HAP-1 (cell line): ENCODE data around the gene ATP6V0C.

Source experiments
- DNase-seq, 2 experiments: peaks; one replicate each; pipeline ENCODE4 v3.0.0-alpha.2; 2016 to 2020; ENCODE audit warnings: low spot score in 2 of 2
- H3K27me3 ChIP-seq: fragments of 250-450 bp; sonication (Bioruptor Pico); 2 replicates; pipeline ENCODE4 v1.5.1; 2020; ENCODE audit warnings: low read depth, mild to moderate bottlenecking, moderate library complexity
- H3K36me3 ChIP-seq: fragments of 250-450 bp; sonication (Bioruptor Pico); replicated peaks from 2 replicates; pipeline ENCODE4 v1.5.1; 2020; ENCODE audit warnings: mild to moderate bottlenecking
- H3K4me1 ChIP-seq: fragments of 250-450 bp; sonication (Bioruptor Pico); 2 replicates; pipeline ENCODE4 v1.5.1; 2020; ENCODE audit warnings: mild to moderate bottlenecking
- H3K4me3 ChIP-seq: fragments of 250-450 bp; sonication (Bioruptor Pico); 2 replicates; pipeline ENCODE4 v1.5.1; 2020; ENCODE audit warnings: mild to moderate bottlenecking, moderate library complexity
- H3K9me3 ChIP-seq: fragments of 250-450 bp; sonication (Bioruptor Pico); 2 replicates; pipeline ENCODE4 v1.5.1; 2020; ENCODE audit warnings: mild to moderate bottlenecking, moderate library complexity
- in situ Hi-C: fragments of 300-500 bp; cut with MboI; formaldehyde crosslinking; loops from 3 replicates; pipeline ENCODE4 v1.14.3; 2020; ENCODE audit warnings: low sequenced_read_pairs, inconsistent platforms, mixed read lengths

Gene ATP6V0C

GRCh38 chr16:2516391-2517240, 2.9 kb downstream of the ATP6V0C start:
- H3K9me3 ChIP-seq: no peaks in the 10 kb centered on the region
- no peaks in the 10 kb centered on the region for H3K27me3 ChIP-seq
- H3K36me3 ChIP-seq: peaks cover 11% of the 10 kb centered on the region
- in situ Hi-C loops: loop anchor here (25.0 kb wide), 1 partner anchor 529 kb away; the partner anchor contains the start of genes GFER, NOXO1 and SYNGR3
- DNase-seq: no peak
- peaks cover 5% of the 10 kb centered on the region for H3K4me1 ChIP-seq
- H3K4me3 ChIP-seq: no peak overlapping the region

GRCh38 chr16:2517954-2518605, 4.3 kb downstream of the ATP6V0C start:
- in situ Hi-C loops: loop anchor here (25.0 kb wide), 1 partner anchor 531 kb away; the partner anchor contains the start of genes GFER, NOXO1 and SYNGR3
- peaks cover 12% of the 10 kb centered on the region for H3K36me3 ChIP-seq
- no peak for DNase-seq

GRCh38 chr16:2518823-2519710, 5.3 kb downstream of the ATP6V0C start:
- H3K4me3 ChIP-seq: no peak overlapping the region

More at GRCh38 chr16:2517954-2518605, 4.3 kb downstream of the ATP6V0C start:
- H3K9me3 ChIP-seq: no peaks in the 10 kb centered on the region
- H3K27me3 ChIP-seq: no peaks in the 10 kb centered on the region
- peaks cover 2% of the 10 kb centered on the region for H3K4me1 ChIP-seq
- no peak overlapping the region for H3K4me3 ChIP-seq

GRCh38 chr16:2519711-2520080, 5.9 kb downstream of the ATP6V0C start:
- Histone ChIP-seq H3K27me3 (no peaks in the 10 kb centered on the region), H3K9me3 (no peaks in the 10 kb centered on the region), H3K36me3 (peaks cover 26% of the 10 kb centered on the region), H3K4me1 (no peaks in the 10 kb centered on the region; the same call in 1 of the 2 replicates), H3K4me3 (peak overlapping the region; percentile 58)
- DNase-seq: no peak
- in situ Hi-C loops: loop anchor here (25.0 kb wide), 1 partner anchor 532 kb away; the partner anchor contains the start of genes GFER, NOXO1 and SYNGR3

More at GRCh38 chr16:2518823-2519710, 5.3 kb downstream of the ATP6V0C start:
- in situ Hi-C loops: loop anchor here (25.0 kb wide), 1 partner anchor 532 kb away; the partner anchor contains the start of genes GFER, NOXO1 and SYNGR3
- Histone ChIP-seq H3K9me3 (no peaks in the 10 kb centered on the region), H3K27me3 (no peaks in the 10 kb centered on the region), H3K4me1 (no peaks in the 10 kb centered on the region; the same call in 1 of the 2 replicates), H3K36me3 (peaks cover 21% of the 10 kb centered on the region)
- no peak for DNase-seq

- in situ Hi-C loops: loop anchor here (25.0 kb wide), 1 partner anchor 533 kb away; the partner anchor contains the start of genes GFER, NOXO1 and SYNGR3
- H3K9me3 ChIP-seq: no peaks in the 10 kb centered on the region
- H3K4me1 ChIP-seq: no peaks in the 10 kb centered on the region; the same call in 1 of the 2 replicates
- DNase-seq: peak; percentile 80 to 94
- H3K4me3 ChIP-seq: peak within 1 kb of the TSS; percentile 58
- peaks cover 29% of the 10 kb centered on the region for H3K36me3 ChIP-seq
- H3K27me3 ChIP-seq: no peaks in the 10 kb centered on the region
Observed at GRCh38 chr16:2520097-2520783, 6.5 kb downstream of the ATP6V0C start, which contains the start of gene AMDHD2. AMDHD2 (plus strand) TSS chr16:2520371; CDS start chr16:2520459, 88 bp downstream.

- Histone ChIP-seq H3K36me3 (peaks cover 34% of the 10 kb centered on the region), H3K27me3 (no peaks in the 10 kb centered on the region), H3K9me3 (no peaks in the 10 kb centered on the region), H3K4me1 (no peaks in the 10 kb centered on the region; the same call in 1 of the 2 replicates), H3K4me3 (peak overlapping the region; percentile 58)
- DNase-seq: no peak
- in situ Hi-C loops: loop anchor here (25.0 kb wide), 1 partner anchor 534 kb away; the partner anchor contains the start of genes GFER, NOXO1 and SYNGR3
Observed at GRCh38 chr16:2520784-2521531, 7.2 kb downstream of the ATP6V0C start.

GRCh38 chr16:2523801-2524231, 10.1 kb downstream of the ATP6V0C start:
- no peak for DNase-seq
- in situ Hi-C loops: loop anchor here (25.0 kb wide), 1 partner anchor 537 kb away; the partner anchor contains the start of genes GFER, NOXO1 and SYNGR3
- Histone ChIP-seq H3K4me1 (no peaks in the 10 kb centered on the region; the same call in 1 of the 2 replicates), H3K27me3 (no peaks in the 10 kb centered on the region), H3K4me3 (no peak overlapping the region), H3K36me3 (peaks cover 54% of the 10 kb centered on the region), H3K9me3 (no peaks in the 10 kb centered on the region)

- peaks cover 50% of the 10 kb centered on the region for H3K36me3 ChIP-seq
- no peak for DNase-seq
- no peaks in the 10 kb centered on the region for H3K27me3 ChIP-seq
- no peaks in the 10 kb centered on the region for H3K9me3 ChIP-seq
- no peak overlapping the region for H3K4me3 ChIP-seq
- in situ Hi-C loops: loop anchor here (25.0 kb wide), 1 partner anchor 537 kb away; the partner anchor contains the start of genes GFER, NOXO1 and SYNGR3
- H3K4me1 ChIP-seq: no peaks in the 10 kb centered on the region; the same call in 1 of the 2 replicates
Observed at GRCh38 chr16:2524339-2524938, 10.7 kb downstream of the ATP6V0C start.

GRCh38 chr16:2526135-2526534, 12.4 kb downstream of the ATP6V0C start:
- Histone ChIP-seq H3K4me3 (no peak overlapping the region), H3K27me3 (no peaks in the 10 kb centered on the region), H3K36me3 (peaks cover 46% of the 10 kb centered on the region), H3K9me3 (no peaks in the 10 kb centered on the region), H3K4me1 (peaks cover 2% of the 10 kb centered on the region)
- in situ Hi-C loops: no loop called here
- DNase-seq: no peak

- Histone ChIP-seq H3K4me1 (peaks cover 7% of the 10 kb centered on the region), H3K27me3 (no peaks in the 10 kb centered on the region), H3K9me3 (no peaks in the 10 kb centered on the region), H3K4me3 (no peak overlapping the region), H3K36me3 (peaks cover 43% of the 10 kb centered on the region)
- DNase-seq: no peak
- in situ Hi-C loops: no loop called here
Observed at GRCh38 chr16:2527071-2527783, 13.5 kb downstream of the ATP6V0C start.

- H3K4me3 ChIP-seq: no peak overlapping the region
- no peaks in the 10 kb centered on the region for H3K27me3 ChIP-seq
- no peaks in the 10 kb centered on the region for H3K9me3 ChIP-seq
- H3K4me1 ChIP-seq: peaks cover 9% of the 10 kb centered on the region
- no peak for DNase-seq
- in situ Hi-C loops: no loop called here
- H3K36me3 ChIP-seq: peaks cover 43% of the 10 kb centered on the region
Observed at GRCh38 chr16:2527784-2528100, 14.0 kb downstream of the ATP6V0C start.
